K562 (cell line): ENCODE results near the gene BEST2. TPM values are rescaled to one million over a fixed set of nuclear protein-coding genes. Genes with fewer than 3 reads are reported as not detected.
A peak's percentile ranks its signal among the peaks of the same experiment; 100 is the strongest.

Experiments
- E2F6 ChIP-seq, 2 experiments: IDR thresholded peaks; 2 replicates each; pipeline ENCODE4 v1.6.1; 2011; ENCODE audit warnings: borderline replicate concordance in 1 of 2, control low read depth in 1 of 2, low read depth in 1 of 2, low read length in 1 of 2, mild to moderate bottlenecking in 1 of 2, mixed read lengths in 1 of 2, moderate library complexity in 1 of 2; ENCODE audit not compliant: insufficient read depth in 1 of 2, insufficient read length in 1 of 2, poor library complexity in 1 of 2, severe bottlenecking in 1 of 2; ENCODE audit errors: extremely low read depth in 1 of 2
- HIVEP1 ChIP-seq: fragments of 250-450 bp; sonication (Bioruptor Pico); IDR thresholded peaks from 2 replicates; pipeline ENCODE4 v1.4.0; 2020; ENCODE audit warnings: mild to moderate bottlenecking
- KDM5B ChIP-seq: fragments of 200-600 bp; sonication (generic); IDR thresholded peaks from 2 replicates; pipeline ENCODE4 v1.6.1; 2012; ENCODE audit warnings: low read depth, mild to moderate bottlenecking, moderate library complexity, low read length, control low read depth, inconsistent platforms; ENCODE audit not compliant: insufficient replicate concordance
- MAZ ChIP-seq, 2 experiments: fragments of 450-650 bp in 1 of 2; sonication (generic) in 1 of 2; formaldehyde crosslinking; IDR thresholded peaks in 1 of 2; conservative IDR thresholded peaks in 1 of 2; 2 replicates each; pipeline versions ENCODE4 v1.4.0 to v1.5.0; 2020; ENCODE audit warnings: mild to moderate bottlenecking in 1 of 2, missing genetic modification reagents in 1 of 2
- MYNN ChIP-seq, 2 experiments: sonication (generic); formaldehyde crosslinking in 1 of 2; IDR thresholded peaks; 2 replicates each; pipeline versions ENCODE4 v1.5.0 to v1.6.1; 2016 to 2020; ENCODE audit warnings: antibody characterized with exemption in 1 of 2, missing genetic modification reagents in 1 of 2
- PCBP1 ChIP-seq: fragments of 200-400 bp; formaldehyde crosslinking; IDR thresholded peaks from 2 replicates; pipeline ENCODE4 v1.6.1; 2018; ENCODE audit warnings: mild to moderate bottlenecking, low read depth, low read length; ENCODE audit not compliant: poor library complexity, severe bottlenecking
- POLR2G ChIP-seq: fragments of 200-400 bp; formaldehyde crosslinking; IDR thresholded peaks from 2 replicates; pipeline ENCODE4 v1.6.1; 2017; ENCODE audit warnings: low read depth, mild to moderate bottlenecking, antibody characterized with exemption, low read length, moderate library complexity
- RBBP5 ChIP-seq: fragments of 200-600 bp; sonication (generic); IDR thresholded peaks from 2 replicates; pipeline ENCODE4 v1.6.1; 2012; ENCODE audit warnings: borderline replicate concordance, mild to moderate bottlenecking, low read length, control low read depth, inconsistent platforms; ENCODE audit not compliant: insufficient read depth, poor library complexity, severe bottlenecking
- SAFB ChIP-seq: fragments of 200-400 bp; formaldehyde crosslinking; IDR thresholded peaks from 2 replicates; pipeline ENCODE4 v1.6.1; 2017; ENCODE audit warnings: low read depth, low read length, borderline replicate concordance
- YY1 ChIP-seq, 3 experiments: IDR thresholded peaks; 2 replicates each; pipeline ENCODE4 v1.6.1; 2011; ENCODE audit warnings: low read length in 2 of 3, mild to moderate bottlenecking in 2 of 3, moderate library complexity in 2 of 3, borderline replicate concordance in 1 of 3, control low read depth in 1 of 3, low read depth in 1 of 3; ENCODE audit not compliant: insufficient read depth in 3 of 3, insufficient replicate concordance in 2 of 3, control insufficient read depth in 1 of 3, insufficient read length in 1 of 3; ENCODE audit errors: extremely low read depth in 1 of 3
- ZNF282 ChIP-seq: sonication (generic); formaldehyde crosslinking; IDR thresholded peaks from 2 replicates; pipeline ENCODE4 v1.8.1; 2023; ENCODE audit warnings: missing genetic modification reagents
- ZNF830 ChIP-seq: fragments of 250-450 bp; sonication (Bioruptor Pico); IDR thresholded peaks from 2 replicates; pipeline ENCODE4 v1.5.0; 2021; ENCODE audit warnings: mild to moderate bottlenecking
- polyA plus RNA-seq, 8 experiments: library from polyadenylated mRNA; depleted of rRNA in 4 of 8; stranded (reverse) in 5 of 8; unstranded in 3 of 8; fragments of >200 nt; fragmentation: Nextera tagmentation in 2 of 8; fragmentation: Illumina TruSeq in 1 of 8; extraction: Ambion mirVana in 2 of 8; extraction: Trizol in 1 of 8; gene quantifications; 2 replicates each; pipeline versions ENCODE4 v1.2.1 to v1.2.3, GENCODE V29; 2011 to 2014; ENCODE audit warnings: inconsistent platforms in 1 of 8, missing spikeins in 1 of 8
- total RNA-seq, 7 experiments: library from RNA; depleted of rRNA in 6 of 7; stranded (reverse); fragments of >200 nt in 6 of 7; fragmentation: Illumina TruSeq in 2 of 7; extraction: Trizol in 2 of 7; gene quantifications; 2 replicates each; pipeline versions ENCODE4 v1.2.1 to v1.2.3, GENCODE V29; 2011 to 2021; ENCODE audit warnings: low replicate concordance in 1 of 7
- TF ChIP-seq, protein P1 (sequence below): fragments of 250-450 bp; sonication (Bioruptor Pico); IDR thresholded peaks from 2 replicates; pipeline ENCODE4 v1.4.0; 2020
- TF ChIP-seq, protein P2 (sequence below): sonication (generic); formaldehyde crosslinking; IDR thresholded peaks from 2 replicates; pipeline ENCODE4 v1.8.0; 2022; ENCODE audit warnings: mild to moderate bottlenecking, missing genetic modification reagents

BEST2 gene
- total and polyA plus RNA-seq, 9 of the 15 experiments (the other 6 are each of a cell fraction or from before 2014, with no cell fraction given): not detected

DNA sequence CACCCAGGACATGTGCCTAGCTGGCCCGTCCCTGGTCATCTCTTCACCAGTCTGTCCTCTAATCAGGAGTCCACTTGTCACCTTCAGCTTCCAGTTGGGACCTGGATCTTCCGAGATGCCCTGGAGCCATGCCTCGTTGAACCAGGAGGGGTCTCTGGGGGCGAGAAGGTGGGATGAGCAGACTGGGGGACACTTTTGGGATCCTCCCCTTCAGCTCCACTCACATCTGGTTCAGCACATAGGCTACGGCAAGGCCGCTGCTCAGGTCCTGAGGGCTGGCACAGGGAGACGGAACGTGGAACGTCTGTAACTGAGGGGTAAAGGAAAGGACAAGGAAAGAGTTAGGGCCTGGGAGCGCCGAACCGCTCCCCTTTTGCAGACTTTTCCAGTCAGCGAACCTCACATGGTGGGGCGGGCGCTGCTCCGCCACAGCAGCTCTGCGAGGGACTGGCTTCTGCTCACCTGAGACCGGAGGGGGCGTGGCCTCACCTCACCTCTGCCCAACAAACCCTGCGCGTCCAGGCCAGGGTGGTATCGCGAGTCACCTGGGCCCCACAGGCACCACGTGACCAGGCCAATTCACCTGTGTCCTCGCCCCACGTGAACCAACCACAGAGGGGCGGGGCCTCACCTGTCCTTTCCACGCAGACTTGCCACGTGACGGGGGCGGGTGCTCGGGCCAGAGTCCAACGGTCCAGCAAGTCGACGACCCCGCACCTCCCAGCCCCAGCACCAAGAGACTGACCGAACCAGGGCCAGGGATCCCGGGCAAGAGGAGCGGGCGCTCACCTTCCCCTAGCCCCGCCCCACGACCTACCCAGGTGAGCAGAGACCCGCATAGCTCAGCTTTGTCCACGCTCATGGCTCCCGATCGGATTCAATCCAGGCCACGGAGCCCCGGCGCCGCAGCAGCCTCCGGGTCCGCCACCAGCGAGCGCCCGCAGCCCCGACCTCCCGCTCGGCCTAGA lies 23.3 kb downstream of the BEST2 start, which contains the start of gene HOOK2 (continued):
- TF ChIP-seq E2F6 (IDR thresholded peaks at IDR 0.05; ENCODE audit: borderline replicate concordance in 1 of 2, extremely low read depth in 1 of 2, insufficient read depth in 1 of 2, insufficient read length in 1 of 2, low read depth in 1 of 2, low read length in 1 of 2, poor library complexity in 1 of 2, severe bottlenecking in 1 of 2) (peak; percentile 21 to 31), ZNF282 (CRISPR knock-in tag) (0 out of 2 replicates have a peak, but pooled peaks have one; percentile 49), YY1 (IDR thresholded peaks at IDR 0.05; ENCODE audit: borderline replicate concordance in 1 of 3, control insufficient read depth in 1 of 3, extremely low read depth in 1 of 3, insufficient read depth in 3 of 3, insufficient read length in 1 of 3, insufficient replicate concordance in 2 of 3, low read depth in 1 of 3, low read length in 2 of 3) (no peak), HIVEP1 (CRISPR knock-in tag) (0 out of 2 replicates have a peak, but pooled peaks have one; percentile 49), KDM5B (peak; percentile 55), MYNN (IDR thresholded peaks at IDR 0.05) (no peak), MYNN (CRISPR knock-in tag; IDR thresholded peaks at IDR 0.05) (no peak), ZNF830 (CRISPR knock-in tag) (peak; percentile 77; the same call in 1 of the 2 replicates), PCBP1 (peak; percentile 30), MAZ (CRISPR knock-in tag; conservative IDR thresholded peaks at IDR 0.05 in 1 of 2, IDR thresholded peaks at IDR 0.05 in 1 of 2) (no peak; a peak in 1 of 4 replicates), POLR2G (peak; percentile 78), RBBP5 (peak; percentile 29), SAFB (0 out of 2 replicates have a peak, but pooled peaks have one; percentile 22)
- TF ChIP-seq, protein P1, sequence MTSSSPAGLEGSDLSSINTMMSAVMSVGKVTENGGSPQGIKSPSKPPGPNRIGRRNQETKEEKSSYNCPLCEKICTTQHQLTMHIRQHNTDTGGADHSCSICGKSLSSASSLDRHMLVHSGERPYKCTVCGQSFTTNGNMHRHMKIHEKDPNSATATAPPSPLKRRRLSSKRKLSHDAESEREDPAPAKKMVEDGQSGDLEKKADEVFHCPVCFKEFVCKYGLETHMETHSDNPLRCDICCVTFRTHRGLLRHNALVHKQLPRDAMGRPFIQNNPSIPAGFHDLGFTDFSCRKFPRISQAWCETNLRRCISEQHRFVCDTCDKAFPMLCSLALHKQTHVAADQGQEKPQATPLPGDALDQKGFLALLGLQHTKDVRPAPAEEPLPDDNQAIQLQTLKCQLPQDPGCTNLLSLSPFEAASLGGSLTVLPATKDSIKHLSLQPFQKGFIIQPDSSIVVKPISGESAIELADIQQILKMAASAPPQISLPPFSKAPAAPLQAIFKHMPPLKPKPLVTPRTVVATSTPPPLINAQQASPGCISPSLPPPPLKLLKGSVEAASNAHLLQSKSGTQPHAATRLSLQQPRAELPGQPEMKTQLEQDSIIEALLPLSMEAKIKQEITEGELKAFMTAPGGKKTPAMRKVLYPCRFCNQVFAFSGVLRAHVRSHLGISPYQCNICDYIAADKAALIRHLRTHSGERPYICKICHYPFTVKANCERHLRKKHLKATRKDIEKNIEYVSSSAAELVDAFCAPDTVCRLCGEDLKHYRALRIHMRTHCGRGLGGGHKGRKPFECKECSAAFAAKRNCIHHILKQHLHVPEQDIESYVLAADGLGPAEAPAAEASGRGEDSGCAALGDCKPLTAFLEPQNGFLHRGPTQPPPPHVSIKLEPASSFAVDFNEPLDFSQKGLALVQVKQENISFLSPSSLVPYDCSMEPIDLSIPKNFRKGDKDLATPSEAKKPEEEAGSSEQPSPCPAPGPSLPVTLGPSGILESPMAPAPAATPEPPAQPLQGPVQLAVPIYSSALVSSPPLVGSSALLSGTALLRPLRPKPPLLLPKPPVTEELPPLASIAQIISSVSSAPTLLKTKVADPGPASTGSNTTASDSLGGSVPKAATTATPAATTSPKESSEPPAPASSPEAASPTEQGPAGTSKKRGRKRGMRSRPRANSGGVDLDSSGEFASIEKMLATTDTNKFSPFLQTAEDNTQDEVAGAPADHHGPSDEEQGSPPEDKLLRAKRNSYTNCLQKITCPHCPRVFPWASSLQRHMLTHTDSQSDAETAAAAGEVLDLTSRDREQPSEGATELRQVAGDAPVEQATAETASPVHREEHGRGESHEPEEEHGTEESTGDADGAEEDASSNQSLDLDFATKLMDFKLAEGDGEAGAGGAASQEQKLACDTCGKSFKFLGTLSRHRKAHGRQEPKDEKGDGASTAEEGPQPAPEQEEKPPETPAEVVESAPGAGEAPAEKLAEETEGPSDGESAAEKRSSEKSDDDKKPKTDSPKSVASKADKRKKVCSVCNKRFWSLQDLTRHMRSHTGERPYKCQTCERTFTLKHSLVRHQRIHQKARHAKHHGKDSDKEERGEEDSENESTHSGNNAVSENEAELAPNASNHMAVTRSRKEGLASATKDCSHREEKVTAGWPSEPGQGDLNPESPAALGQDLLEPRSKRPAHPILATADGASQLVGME: 0 out of 2 replicates have a peak, but pooled peaks have one; percentile 42
- TF ChIP-seq, protein P2, sequence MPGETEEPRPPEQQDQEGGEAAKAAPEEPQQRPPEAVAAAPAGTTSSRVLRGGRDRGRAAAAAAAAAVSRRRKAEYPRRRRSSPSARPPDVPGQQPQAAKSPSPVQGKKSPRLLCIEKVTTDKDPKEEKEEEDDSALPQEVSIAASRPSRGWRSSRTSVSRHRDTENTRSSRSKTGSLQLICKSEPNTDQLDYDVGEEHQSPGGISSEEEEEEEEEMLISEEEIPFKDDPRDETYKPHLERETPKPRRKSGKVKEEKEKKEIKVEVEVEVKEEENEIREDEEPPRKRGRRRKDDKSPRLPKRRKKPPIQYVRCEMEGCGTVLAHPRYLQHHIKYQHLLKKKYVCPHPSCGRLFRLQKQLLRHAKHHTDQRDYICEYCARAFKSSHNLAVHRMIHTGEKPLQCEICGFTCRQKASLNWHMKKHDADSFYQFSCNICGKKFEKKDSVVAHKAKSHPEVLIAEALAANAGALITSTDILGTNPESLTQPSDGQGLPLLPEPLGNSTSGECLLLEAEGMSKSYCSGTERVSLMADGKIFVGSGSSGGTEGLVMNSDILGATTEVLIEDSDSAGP: peak; percentile 45; the same call in 1 of the 2 replicates
